ENCODE results near the gene MYO9B.

- TF ChIP-seq CTCF (IDR thresholded peaks at IDR 0.05) (no peak), POLR2A (IDR thresholded peaks at IDR 0.05) (no peak)
Observed at GRCh38 chr19:17259118-17259780, 183.7 kb downstream of the MYO9B start.

All from right lobe of liver (tissue), 4 donors.